Activated CD4-positive, alpha-beta T cell treated with anti-CD3 and anti-CD28 coated beads, Interleukin-2, amount 10 ng/mL, durations not matched to agents 24 days and 14 days (primary cell): ENCODE measurements around the gene VSTM2L. TPM values are rescaled to one million over a fixed set of nuclear protein-coding genes. Genes with fewer than 3 reads are reported as not detected.

ENCODE experiments used
- DNase-seq: peaks from one replicate; pipeline ENCODE4 v3.0.0; 2022
- H3K27ac Mint-ChIP-seq: one replicate; pipeline ENCODE4 v1.8.0; 2022; ENCODE audit warnings: mild to moderate bottlenecking, mixed read lengths
- H3K27me3 Mint-ChIP-seq: one replicate; pipeline ENCODE4 v1.8.0; 2022; ENCODE audit warnings: mixed read lengths
- H3K36me3 Mint-ChIP-seq: one replicate; pipeline ENCODE4 v1.8.0; 2022; ENCODE audit warnings: low read depth, mild to moderate bottlenecking, mixed read lengths
- H3K4me1 Mint-ChIP-seq: one replicate; pipeline ENCODE4 v1.8.0; 2021; ENCODE audit warnings: mixed read lengths
- H3K4me3 Mint-ChIP-seq: one replicate; pipeline ENCODE4 v1.8.0; 2022; ENCODE audit warnings: mild to moderate bottlenecking, moderate library complexity, mixed read lengths
- H3K9me3 Mint-ChIP-seq: one replicate; pipeline ENCODE4 v1.8.0; 2021; ENCODE audit warnings: mixed read lengths
- intact Hi-C: fragments of 100-400 bp; cut with micrococcal nuclease; formaldehyde crosslinking; loops from one replicate; pipeline ENCODE4 v1.15.1; 2023
- total RNA-seq: library from RNA; stranded (reverse); gene quantifications from 2 replicates; pipeline ENCODE4 v1.2.3, GENCODE V29; 2022

VSTM2L gene
- total RNA-seq, 1 donor from 2014 or later, result 0.09 TPM

- no peak for DNase-seq
- Mint-ChIP-seq H3K36me3 (no peaks in the 10 kb centered on the region), H3K27ac (no peak overlapping the region), H3K27me3 (peaks cover 6% of the 10 kb centered on the region), H3K9me3 (no peaks in the 10 kb centered on the region), H3K4me1 (no peaks in the 10 kb centered on the region), H3K4me3 (no peak overlapping the region)
- intact Hi-C loops, result no loop called here
Measured at GRCh38 chr20:37936451-37936850, 33.5 kb downstream of the VSTM2L start.

- Mint-ChIP-seq H3K9me3 (no peaks in the 10 kb centered on the region), H3K27ac (no peak overlapping the region), H3K4me3 (no peak overlapping the region), H3K4me1 (no peaks in the 10 kb centered on the region), H3K36me3 (no peaks in the 10 kb centered on the region), H3K27me3 (peaks cover 3% of the 10 kb centered on the region)
- no peak for DNase-seq
- intact Hi-C loops, result no loop called here
Measured at GRCh38 chr20:37937686-37938085, 34.8 kb downstream of the VSTM2L start.

- intact Hi-C loops, result no loop called here
- Mint-ChIP-seq H3K4me3 (no peak overlapping the region), H3K27me3 (peaks cover 2% of the 10 kb centered on the region), H3K27ac (no peak overlapping the region), H3K4me1 (no peaks in the 10 kb centered on the region), H3K36me3 (no peaks in the 10 kb centered on the region), H3K9me3 (no peaks in the 10 kb centered on the region)
- DNase-seq, result no peak
Measured at GRCh38 chr20:37938181-37938750, 35.3 kb downstream of the VSTM2L start.

GRCh38 chr20:37938954-37939353, 36.0 kb downstream of the VSTM2L start:
- Mint-ChIP-seq H3K4me3 (no peak overlapping the region), H3K27me3 (no peaks in the 10 kb centered on the region), H3K36me3 (no peaks in the 10 kb centered on the region), H3K9me3 (no peaks in the 10 kb centered on the region), H3K27ac (no peak overlapping the region), H3K4me1 (no peaks in the 10 kb centered on the region)
- intact Hi-C loops, result no loop called here
- no peak for DNase-seq

GRCh38 chr20:37939701-37940560, 37.0 kb downstream of the VSTM2L start:
- Mint-ChIP-seq H3K9me3 (no peaks in the 10 kb centered on the region), H3K27ac (no peak overlapping the region), H3K36me3 (no peaks in the 10 kb centered on the region), H3K4me3 (no peak overlapping the region), H3K27me3 (no peaks in the 10 kb centered on the region), H3K4me1 (no peaks in the 10 kb centered on the region)
- intact Hi-C loops, result no loop called here
- DNase-seq, result no peak

GRCh38 chr20:37940858-37941257, 37.9 kb downstream of the VSTM2L start:
- Mint-ChIP-seq H3K27me3 (no peaks in the 10 kb centered on the region), H3K4me1 (no peaks in the 10 kb centered on the region), H3K4me3 (no peak overlapping the region), H3K9me3 (no peaks in the 10 kb centered on the region), H3K36me3 (no peaks in the 10 kb centered on the region), H3K27ac (no peak overlapping the region)
- intact Hi-C loops, result no loop called here
- no peak for DNase-seq

- no peaks in the 10 kb centered on the region for H3K4me1 Mint-ChIP-seq
- H3K27ac Mint-ChIP-seq, result no peak overlapping the region
- no peaks in the 10 kb centered on the region for H3K27me3 Mint-ChIP-seq
- H3K4me3 Mint-ChIP-seq, result no peak overlapping the region
- DNase-seq, result no peak
- H3K9me3 Mint-ChIP-seq, result no peaks in the 10 kb centered on the region
- H3K36me3 Mint-ChIP-seq, result no peaks in the 10 kb centered on the region
- intact Hi-C loops, result no loop called here
Measured at GRCh38 chr20:37941332-37941731, 38.4 kb downstream of the VSTM2L start.

GRCh38 chr20:37941992-37942391, 39.1 kb downstream of the VSTM2L start:
- H3K9me3 Mint-ChIP-seq, result no peaks in the 10 kb centered on the region
- no peaks in the 10 kb centered on the region for H3K36me3 Mint-ChIP-seq
- DNase-seq, result no peak
- no peak overlapping the region for H3K4me3 Mint-ChIP-seq
- H3K27me3 Mint-ChIP-seq, result no peaks in the 10 kb centered on the region
- intact Hi-C loops, result no loop called here
- no peaks in the 10 kb centered on the region for H3K4me1 Mint-ChIP-seq
- H3K27ac Mint-ChIP-seq, result no peak overlapping the region

GRCh38 chr20:37943033-37943432, 40.1 kb downstream of the VSTM2L start:
- DNase-seq, result no peak
- Mint-ChIP-seq H3K36me3 (no peaks in the 10 kb centered on the region), H3K27me3 (no peaks in the 10 kb centered on the region), H3K9me3 (no peaks in the 10 kb centered on the region), H3K4me1 (no peaks in the 10 kb centered on the region), H3K27ac (no peak overlapping the region), H3K4me3 (no peak overlapping the region)
- intact Hi-C loops, result no loop called here

DNA sequence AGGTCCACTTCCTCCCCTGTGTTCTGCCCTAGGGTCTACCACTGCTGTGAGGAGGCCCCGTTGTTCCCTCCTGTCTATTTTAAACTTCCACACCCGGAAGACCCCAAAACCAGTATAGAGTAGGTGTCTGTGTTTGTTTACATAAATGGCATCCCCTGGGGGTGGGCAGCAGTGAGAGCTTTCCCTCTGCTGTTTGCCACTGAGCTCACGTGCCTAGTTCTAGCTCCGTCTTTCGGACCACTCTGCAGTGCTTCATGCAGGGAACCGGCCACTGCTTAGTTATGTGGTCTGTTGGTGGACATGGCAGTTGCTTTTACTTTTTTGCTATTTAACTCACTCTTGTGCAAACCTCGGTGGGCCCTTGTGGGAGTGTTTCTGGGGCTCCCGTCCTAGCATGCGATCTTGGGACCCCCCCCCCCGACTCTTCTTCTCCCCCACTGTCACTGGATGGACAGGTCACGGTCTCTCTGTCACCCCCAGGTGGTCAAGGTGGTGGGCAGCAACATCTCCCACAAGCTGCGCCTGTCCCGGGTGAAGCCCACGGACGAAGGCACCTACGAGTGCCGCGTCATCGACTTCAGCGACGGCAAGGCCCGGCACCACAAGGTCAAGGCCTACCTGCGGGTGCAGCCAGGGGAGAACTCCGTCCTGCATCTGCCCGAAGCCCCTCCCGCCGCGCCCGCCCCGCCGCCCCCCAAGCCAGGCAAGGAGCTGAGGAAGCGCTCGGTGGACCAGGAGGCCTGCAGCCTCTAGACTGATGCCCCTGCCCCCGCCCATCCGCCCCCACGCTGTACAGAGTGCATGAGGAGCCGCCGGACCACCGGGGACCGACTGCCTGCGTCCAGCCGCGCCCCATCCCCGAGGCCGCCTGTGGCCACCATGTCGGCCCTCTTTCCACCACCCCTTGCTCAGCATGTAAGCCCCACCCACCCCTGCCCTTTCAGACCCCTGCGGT, 40.9 kb downstream of the VSTM2L start:
- no peak overlapping the region for H3K4me3 Mint-ChIP-seq
- no peaks in the 10 kb centered on the region for H3K4me1 Mint-ChIP-seq
- H3K27ac Mint-ChIP-seq, result no peak overlapping the region
- H3K9me3 Mint-ChIP-seq, result no peaks in the 10 kb centered on the region
- no peak for DNase-seq
- H3K27me3 Mint-ChIP-seq, result no peaks in the 10 kb centered on the region
- intact Hi-C loops, result no loop called here
- H3K36me3 Mint-ChIP-seq, result no peaks in the 10 kb centered on the region

DNA sequence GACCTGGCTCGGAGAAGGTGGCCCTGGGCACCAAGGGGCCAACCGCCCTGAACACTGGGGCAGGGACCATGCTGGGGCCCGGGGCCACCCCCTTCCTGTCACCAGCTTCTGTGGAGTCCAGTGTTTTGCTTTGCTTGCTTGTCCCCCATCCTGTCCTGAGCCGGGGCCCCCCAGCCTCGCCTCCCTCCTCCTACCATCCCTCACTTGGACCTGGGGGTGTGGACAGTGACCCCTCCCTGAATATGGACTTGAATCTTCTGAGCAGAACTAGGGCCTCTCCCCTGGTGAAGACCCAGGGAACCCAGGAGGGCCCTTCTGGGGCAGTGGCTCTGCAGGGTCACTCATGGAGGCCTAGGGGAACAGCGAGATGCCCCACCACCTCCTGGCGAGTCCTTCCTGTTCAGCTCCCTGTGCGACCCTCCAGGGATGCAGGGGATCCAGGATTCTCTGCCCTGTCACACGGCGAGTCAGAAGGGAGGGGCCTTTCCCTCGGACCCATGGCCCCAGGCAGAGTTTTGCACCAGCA, 41.6 kb downstream of the VSTM2L start:
- Mint-ChIP-seq H3K27ac (no peak overlapping the region), H3K27me3 (no peaks in the 10 kb centered on the region), H3K36me3 (no peaks in the 10 kb centered on the region), H3K4me3 (no peak overlapping the region), H3K9me3 (no peaks in the 10 kb centered on the region), H3K4me1 (no peaks in the 10 kb centered on the region)
- intact Hi-C loops, result no loop called here
- DNase-seq, result no peak

GRCh38 chr20:37945091-37945547, 42.2 kb downstream of the VSTM2L start:
- Mint-ChIP-seq H3K4me1 (no peaks in the 10 kb centered on the region), H3K9me3 (no peaks in the 10 kb centered on the region), H3K4me3 (no peak overlapping the region), H3K36me3 (no peaks in the 10 kb centered on the region), H3K27me3 (no peaks in the 10 kb centered on the region), H3K27ac (no peak overlapping the region)
- no peak for DNase-seq
- intact Hi-C loops, result no loop called here

GRCh38 chr20:37946946-37947345, 44.0 kb downstream of the VSTM2L start:
- no peak for DNase-seq
- H3K27me3 Mint-ChIP-seq, result no peaks in the 10 kb centered on the region
- no peaks in the 10 kb centered on the region for H3K4me1 Mint-ChIP-seq
- no peaks in the 10 kb centered on the region for H3K9me3 Mint-ChIP-seq
- H3K27ac Mint-ChIP-seq, result no peak overlapping the region
- no peaks in the 10 kb centered on the region for H3K36me3 Mint-ChIP-seq
- H3K4me3 Mint-ChIP-seq, result no peak overlapping the region
- intact Hi-C loops, result no loop called here

DNA sequence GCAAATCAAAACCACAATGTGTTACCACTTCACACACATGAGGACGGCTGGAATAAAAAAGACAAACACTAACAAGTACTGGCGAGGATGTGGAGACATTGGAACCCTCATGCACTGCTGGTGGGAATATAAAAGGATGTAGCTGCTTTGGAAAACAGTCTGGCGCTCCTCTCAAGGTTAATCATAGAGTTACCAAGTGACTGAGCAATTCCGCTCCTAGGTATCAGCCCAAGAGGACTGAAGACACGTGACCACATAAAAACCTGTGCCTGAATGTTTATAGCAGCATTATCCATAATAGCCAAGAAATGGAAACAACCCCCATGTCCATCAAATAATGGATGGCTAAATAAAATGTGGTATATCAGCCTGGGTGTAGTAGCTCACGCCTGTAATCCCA, 45.0 kb downstream of the VSTM2L start:
- Mint-ChIP-seq H3K4me3 (no peak overlapping the region), H3K9me3 (no peaks in the 10 kb centered on the region), H3K27me3 (no peaks in the 10 kb centered on the region), H3K4me1 (no peaks in the 10 kb centered on the region), H3K27ac (no peak overlapping the region), H3K36me3 (no peaks in the 10 kb centered on the region)
- no peak for DNase-seq
- intact Hi-C loops, result no loop called here
